Midbrain (tissue), 1 donor: ENCODE data around the gene ERC2.

Source experiments
- DNase-seq: peaks from one replicate; lab custom pipeline; 2025; lab: John Stamatoyannopoulos, UW

Gene ERC2

DNA sequence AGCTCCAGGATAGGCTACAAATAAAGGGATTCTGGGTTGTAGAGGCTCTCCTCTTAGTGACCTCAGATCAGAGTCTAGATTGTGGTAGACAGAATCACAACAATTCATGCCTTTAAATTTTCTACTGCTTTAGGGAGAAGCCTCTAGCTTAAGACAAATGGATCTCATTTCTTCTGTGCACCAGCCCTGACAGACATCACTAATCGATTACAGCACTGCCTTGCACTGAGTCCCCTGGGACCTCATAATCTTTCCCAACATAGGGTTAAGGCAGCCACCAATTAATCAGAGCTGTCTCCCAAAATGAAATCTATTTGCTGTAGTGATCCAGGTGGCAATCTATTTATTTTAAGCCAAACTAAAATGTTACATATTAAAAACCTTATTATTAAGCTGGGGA is 544.6 kb downstream of the ERC2 start:
- no peak for DNase-seq

DNA sequence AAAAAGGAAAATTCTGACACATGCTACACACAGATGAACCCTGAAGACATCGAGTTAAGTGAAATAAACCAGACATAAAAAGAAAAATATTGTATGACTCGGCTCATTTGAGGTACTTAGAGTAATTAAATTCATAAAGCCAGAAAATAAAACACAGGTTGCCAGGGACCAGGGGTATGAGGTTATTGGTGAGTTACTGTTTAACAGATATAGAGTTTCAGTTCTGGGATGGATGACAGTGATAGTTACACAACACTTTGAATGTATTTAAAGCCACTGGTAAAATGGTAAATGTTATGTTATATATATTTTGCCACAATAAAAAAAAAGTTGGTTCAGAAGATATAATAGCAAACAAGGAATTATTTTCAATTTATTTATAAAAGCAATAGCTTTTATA is 545.1 kb downstream of the ERC2 start:
- no peak for DNase-seq

DNA sequence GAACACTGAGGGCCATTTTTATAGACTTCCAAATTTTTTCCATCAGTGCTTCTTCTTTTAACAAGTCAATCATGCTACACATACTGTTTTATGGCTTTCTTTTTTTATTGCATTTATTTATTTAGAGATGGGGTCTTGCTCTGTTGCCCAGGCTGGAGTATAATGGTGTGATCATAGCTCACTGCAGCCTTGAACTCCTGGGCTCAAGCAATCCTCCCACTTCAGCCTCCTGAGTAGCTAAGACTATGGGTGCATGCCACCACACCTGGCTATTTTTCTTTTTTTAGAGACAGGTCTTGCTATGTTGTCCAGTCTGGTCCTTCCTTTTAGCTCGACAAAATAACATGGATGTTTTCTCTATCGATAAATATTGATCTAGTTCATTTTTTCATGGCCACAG is 555.4 kb downstream of the ERC2 start:
- DNase-seq: no peak

DNA sequence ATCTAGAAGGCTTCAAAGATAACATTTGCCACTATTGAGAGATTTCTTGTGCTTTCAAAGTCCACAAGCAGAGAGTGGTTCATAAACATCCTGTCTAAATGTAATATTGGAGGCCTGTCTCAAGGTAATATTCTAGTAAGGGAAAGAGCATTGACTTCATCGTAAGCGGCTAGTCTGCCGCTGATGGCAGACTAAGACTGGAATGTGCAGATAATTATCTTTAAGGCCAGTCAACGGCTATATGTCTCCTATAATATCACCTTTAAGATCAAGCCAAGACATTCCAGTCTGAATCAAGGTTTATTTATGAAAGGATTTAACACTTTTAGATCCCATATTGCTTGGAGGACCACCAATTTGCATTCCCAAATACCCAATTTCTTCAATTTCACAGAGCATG is 557.0 kb downstream of the ERC2 start:
- no peak for DNase-seq

DNA sequence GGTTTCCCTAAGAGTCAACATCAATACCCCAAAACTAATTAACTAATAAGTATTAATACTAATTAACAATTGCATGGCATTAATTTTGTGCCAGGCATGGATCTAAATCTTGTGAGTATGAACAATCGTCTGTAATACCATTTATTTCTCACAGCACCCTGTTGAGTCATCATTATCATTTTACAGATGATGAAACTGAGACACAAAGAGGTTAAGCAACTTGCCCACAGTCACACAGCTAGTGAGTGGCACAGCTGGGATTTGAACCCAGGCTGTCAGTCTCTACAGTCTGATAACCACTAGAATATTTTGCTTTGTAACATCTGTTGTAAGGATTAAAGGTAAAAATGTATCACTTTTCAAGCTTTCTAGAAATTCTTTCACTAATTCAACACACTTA is 557.7 kb downstream of the ERC2 start:
- DNase-seq: no peak

DNA sequence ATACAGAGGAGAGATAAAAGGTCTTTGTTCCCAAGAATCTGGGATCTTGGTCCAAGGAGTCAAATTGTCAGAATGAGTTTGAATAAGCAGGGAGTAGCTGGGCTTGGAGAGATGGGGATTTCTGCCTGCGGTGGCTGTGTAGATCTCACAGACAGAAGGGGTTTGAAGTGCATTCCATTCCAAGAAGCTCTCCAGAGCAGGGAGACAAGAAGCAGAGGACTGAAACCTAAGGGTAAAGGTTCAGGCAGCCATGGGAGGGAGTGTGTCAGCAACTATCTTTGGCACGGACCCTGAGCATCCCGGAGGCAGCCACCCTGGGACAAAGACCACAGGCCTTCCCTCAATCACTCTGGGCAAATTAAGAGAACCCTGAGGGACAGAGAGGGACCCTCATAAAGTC is 558.9 kb downstream of the ERC2 start:
- no peak for DNase-seq

DNA sequence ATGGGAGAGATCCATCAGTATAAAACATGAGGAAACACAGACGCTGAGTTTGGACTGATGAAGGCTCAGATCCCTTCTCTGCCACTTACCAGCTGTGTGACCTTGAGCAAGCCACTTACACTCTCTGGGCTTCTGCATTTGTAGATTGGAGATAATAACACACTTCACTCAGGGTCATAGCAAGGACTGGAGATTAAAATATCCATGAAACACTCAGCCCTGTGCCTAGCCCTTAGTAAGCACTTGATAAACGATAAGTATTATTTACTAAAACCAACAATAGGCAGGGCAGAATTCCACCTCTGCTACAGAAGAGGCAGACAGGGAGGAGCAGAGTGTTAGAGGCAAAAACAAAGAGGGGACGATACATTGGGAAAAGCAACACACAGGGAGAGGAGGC is 560.7 kb downstream of the ERC2 start:
- DNase-seq: no peak

DNA sequence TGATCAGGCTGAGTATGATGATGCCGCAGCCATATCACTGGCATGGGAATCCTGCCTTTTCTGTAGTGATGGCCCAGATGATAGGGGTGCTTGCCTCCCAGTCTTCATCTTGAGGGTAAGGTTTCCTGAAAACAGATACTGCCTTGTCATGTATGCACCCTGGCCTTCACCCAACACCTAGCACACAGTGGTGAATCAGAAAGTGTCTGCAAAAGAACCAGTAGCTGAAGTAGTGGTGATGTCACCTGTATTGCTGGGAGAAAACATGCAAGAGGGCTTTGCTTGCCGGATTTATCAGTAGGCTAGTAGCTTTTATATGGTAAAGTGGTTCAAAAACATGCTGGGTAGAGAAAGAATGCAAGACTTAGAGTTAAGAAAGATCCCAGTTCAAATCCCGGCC is 561.4 kb downstream of the ERC2 start:
- no peak for DNase-seq

DNA sequence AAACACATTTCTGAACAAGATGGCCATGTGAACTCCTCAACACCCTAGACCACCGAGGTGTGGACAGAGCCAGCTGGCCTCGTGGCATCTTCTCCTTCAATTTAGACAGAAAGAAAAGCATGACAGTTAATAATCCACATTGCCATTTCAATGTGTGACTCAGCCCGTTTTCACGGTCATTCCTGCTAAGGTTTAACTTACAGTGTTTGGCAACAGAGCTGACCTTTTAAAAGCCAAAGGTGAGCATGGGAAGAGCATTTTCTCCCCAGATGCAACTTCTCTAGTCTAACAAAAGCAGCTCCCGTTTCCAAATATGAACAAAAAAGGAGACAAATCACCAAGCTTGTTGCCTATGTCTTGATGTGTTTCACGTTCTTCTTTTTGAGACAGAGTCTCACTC is 563.6 kb downstream of the ERC2 start:
- no peak for DNase-seq

DNA sequence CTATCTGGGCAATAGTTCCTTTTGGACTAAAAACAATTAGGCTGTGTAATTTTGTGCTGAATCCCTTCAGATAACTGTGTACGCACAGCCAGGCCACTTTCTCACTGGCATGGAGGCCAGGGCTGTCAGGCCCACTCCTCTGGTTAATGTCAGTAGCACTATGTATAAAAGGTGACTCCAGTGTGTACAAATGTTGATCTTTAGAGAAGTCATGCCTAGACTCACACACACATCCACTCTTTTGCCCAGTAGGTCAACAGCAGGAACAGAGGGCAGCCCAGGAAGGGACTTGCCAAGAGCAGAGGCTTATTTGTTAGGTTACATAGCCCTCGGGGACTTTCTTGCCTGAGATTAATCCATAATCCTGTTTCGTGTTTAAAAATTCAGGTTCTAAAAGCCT is 564.6 kb downstream of the ERC2 start:
- no peak for DNase-seq

DNA sequence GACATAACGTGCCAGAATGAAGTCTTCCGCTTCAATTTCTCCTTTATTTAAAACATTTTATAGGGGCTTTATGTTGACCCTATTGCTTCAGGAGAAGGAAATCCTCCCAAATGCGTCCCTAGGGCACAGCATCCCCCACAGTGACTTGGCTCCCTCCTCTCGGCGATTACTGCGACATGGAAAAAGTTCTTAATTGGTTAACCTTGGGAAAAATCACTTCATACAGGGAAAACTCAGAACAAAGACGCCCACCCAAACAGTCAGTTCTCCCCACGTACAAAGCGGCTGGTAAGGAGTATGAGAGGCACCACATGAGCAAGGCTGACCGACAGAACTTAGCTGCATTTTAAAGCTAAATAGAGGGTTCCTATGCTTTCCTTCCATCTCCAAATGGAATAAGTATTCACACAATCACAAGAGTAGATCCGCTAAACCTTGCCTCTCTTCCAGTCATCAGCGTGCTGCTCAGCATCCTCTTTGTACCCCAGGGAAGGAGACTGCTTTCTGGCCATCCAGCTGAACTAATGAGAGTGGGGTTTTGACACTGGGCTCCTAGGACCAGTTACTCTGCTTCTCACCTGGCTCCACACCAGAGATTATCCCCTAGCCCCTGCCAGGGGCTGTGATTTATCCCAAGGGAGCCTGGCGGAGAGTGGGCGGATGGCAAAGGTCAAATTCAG is 565.9 kb downstream of the ERC2 start:
- DNase-seq: no peak

DNA sequence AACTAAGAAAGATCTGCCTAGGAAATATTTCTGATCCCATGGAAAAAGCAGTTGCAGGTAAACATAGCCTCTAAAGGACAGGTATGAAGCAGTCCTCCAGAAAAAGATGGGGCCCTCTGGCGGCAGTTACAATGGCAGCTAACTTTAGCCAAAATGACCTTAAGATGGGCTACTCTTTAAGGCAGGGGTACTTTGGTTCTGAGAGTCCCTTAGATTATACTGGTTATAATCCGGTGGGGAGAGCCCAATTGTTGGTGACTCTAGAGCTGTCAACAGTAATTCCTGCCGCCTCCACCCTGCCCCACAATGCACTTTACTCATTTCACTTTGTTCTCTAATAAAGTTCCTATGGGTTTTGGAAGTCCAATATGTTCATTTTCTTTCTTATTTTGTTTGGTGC is 568.4 kb downstream of the ERC2 start:
- no peak for DNase-seq

DNA sequence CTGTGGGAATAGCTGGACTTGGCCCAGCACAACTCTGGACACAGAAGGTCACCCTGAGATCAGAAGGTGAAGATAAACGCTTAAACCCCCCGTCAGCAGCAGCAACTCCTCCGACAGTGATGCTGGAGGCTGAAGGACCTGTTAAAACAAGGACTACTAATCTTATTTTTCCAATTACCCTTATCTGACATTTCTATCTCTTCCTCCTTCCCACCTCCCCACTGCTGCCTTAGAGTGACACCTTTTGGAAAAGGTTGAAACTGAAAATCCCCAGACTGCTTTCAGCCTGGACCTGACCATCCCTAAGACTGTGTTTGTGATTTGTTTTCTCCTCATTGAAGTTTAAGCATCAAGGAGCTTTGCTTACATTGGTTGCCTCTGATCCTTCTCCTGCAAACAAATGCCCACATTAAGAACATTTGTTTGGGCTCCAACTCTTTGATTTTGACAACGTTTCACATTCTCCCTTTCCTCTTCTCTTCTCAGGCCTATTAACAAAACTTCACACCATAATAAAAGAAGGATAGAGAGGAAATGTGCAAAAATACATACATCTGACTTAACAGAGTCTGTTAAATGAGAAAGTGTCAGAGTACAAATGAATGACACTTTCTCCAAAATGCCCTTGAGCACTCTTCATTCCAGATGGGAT is 570.6 kb downstream of the ERC2 start:
- DNase-seq: no peak

DNA sequence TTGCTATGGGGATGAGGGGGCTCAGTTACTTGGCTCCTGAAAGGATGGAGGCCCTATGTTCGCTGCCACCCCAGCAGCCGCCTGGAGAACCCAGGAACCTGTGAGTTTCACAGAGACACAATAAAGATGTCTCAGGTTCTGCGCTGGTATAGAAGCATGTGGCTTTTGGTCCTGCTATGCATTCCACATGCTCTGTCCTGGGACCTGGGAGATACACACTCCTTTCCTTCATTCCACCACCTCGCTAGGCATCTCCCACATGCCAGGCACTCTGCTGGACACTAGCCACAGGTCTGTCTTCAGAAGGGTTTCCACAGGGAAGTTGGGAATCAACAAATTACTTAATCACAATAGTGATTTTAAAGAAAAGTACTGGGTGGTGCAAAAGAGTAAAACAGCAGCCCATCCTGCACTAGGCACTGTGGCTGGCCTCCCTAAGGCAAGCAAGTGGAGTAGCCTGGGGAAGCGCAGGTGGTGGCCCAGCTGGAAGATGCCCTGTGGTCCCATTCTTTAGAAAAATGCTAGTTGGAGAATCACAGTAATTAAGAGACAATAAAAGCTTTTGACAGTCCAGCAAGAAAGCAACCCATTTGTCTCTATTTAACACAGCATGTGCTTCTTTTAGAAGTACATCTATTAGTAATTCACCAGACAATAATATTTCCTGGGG is 572.2 kb downstream of the ERC2 start:
- no peak for DNase-seq

DNA sequence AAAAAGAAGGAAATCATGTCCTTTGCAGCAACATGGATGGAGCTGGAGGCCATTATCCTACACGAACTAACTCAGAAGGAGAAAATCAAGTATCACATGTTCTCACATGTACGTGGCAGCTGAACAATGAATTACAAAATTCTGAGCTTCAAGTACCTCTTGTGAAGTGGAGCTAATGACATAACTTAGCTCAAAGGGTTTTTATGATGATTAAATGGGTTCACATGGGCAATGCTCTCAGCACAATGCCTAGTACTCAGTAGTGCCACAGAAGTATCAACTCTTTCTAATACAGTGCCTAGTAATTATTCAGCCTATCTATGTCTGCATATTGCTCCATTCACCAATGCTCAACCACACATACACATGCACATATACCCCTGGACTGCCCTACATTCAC is 573.7 kb downstream of the ERC2 start:
- no peak for DNase-seq

DNA sequence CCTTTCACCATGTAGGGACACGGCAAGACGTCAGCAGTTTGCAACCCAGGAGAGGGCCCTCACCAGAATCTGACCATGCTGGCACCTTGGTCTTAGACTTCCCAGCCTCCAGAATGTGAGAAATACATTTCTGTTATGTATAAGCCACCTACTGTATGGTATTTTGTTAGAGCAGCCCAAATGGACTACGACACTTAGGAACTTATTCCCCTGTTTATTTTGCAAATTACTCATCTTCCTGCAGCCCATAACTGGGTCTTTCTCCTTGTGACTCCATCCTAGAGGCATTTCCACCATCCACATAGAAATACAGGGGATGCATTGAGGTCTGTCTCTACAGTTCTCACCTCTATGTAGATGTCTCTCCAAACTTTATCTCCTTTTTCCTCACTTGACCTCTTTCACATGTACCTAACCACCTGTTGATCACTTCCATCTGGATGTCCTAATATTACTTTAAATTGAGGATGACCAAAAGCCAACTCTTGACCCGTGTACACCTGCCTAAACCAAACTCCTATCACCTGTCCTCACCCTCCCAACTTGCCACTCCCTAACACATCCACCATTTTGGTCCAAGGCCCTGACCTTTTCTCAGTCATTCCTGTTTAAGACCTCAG is 575.1 kb downstream of the ERC2 start:
- DNase-seq: no peak

DNA sequence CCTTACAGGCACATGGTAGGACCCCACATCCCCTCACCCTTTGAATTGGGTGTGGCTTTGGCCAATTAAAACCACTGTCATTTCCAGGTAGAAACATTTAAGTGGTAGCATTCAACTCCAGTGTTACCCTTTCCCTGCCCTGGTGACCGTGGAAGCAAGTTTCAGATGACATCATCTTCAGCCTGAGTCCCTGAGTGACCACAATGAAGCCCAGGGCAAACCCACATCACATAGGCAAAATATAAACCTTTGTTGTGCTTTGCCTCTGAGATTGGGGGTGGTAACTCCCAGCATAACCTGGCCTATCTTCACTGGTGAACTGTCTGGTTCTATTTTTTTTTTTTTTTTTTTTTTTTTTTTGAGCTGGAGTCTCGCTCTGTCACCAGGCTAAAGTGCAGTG is 577.2 kb downstream of the ERC2 start:
- no peak for DNase-seq

DNA sequence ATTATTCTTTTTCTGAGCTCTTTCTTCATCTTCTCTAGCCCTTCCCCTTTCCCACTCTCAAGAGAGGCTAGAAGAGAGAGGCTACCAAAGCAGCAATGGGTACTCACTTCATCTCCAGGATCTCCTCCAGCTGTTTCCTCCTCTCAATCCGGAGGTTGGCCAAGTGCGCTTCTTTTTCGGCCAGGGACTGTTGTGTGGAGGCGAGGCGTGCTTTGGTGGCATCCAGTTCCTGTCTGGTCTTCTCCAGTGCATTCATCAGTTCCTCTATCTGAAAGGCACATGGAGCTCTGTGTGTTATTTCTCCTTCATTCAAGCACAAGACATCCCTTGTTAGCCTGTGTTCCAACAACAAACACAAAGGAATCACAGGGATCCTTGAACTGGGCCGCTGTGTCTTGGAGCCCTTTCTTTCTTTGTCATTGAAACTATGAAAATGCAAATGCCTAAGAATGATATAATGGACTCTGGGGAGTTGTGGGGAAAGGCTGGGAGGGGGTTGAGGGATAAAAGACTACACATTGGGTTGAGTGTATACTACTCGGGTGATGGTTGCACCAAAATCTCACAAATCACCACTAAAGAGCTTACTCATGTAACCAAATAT is 579.9 kb downstream of the ERC2 start:
- DNase-seq: no peak

DNA sequence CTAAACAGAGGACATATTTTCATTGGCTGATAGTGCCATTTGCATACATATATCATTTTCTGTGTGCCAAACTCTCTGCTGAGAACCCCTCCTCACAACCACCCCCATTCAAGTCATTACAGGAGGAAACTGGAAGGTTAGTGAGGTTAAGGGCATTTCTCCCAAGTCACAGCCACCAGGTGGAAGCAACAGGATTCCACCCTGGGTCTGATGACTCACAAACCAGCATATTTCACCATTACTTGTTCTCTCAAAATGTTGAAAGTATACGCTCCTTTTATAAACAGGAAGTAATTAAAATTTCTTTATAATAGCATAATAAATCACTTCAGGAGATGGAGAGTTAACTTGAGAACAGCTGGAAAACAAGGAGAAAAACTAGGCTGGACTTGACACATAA is 582.5 kb downstream of the ERC2 start:
- no peak for DNase-seq

DNA sequence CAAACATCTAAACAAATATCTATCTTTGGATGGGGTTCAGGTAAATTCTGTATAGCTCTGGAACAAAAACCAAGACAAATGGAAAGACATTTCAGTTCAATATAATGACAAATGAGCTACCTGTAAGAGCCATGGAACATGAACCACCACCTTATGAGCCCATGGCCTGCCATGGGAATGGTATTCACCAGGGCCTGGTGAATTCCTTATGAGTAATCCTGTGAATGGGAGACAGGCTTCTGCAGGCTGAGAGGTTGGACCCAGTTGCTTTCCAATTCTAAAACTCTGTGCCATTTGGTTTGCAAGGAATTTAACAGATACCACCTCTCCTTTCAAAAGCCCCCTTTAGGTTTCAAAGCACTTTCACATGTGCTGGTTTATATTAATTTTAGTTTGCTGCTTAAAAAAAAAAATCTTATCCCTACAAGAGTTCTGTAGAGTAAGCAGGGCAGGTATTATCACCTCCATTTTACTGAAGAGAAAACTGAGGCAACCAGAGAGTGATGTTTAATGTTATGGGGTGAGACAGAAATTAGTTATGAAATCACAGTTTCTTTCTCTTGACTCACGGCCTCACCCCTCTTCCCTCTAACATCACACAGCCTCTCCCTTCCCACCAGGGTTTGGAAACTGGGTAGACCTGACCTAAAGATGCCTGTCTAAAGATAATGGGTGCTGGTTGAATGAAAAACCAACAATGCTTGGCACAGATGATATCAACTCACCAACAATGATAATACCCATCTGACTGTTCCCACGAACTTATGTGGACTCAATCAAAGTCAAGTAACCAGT is 583.6 kb downstream of the ERC2 start:
- DNase-seq: no peak

DNA sequence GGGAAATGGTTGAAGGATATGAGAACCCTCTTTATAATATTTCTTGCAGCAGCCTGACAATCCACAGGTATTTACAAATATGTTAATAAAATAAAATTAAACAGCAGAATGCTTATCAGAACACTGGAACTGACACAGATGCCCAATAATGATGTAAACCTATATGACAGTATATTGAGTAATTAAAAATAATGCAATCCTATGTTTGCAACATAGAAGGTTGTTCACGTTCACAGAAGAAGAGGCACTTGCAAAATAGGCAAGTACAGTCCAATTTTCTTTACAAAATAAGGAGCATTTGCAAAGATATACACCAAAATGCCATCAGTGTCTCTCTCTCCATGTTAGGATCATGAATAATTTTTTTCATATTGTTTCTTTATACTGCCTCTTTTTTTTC is 584.2 kb downstream of the ERC2 start:
- DNase-seq: no peak

DNA sequence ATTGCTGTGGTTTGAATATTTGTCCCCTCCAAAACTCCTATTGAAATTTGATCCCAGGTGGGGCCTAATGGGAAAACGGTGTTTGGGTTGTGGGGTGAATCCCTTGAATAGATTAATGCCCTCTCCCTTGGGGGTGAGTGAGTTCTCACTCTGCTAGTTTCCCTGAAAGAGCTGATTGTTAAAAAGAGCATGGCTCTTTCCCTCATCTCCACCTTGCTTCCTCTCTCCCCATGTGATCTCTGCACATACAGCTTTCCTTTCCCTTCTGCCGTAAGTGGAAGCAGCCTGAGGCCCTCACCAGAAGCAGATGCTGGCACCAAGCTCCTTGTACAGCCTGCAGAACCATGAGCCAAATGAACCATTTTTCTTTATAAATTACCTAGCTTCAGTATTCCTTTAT is 586.3 kb downstream of the ERC2 start:
- no peak for DNase-seq
